ENCODE measurements around the gene SARS1. TPM values are rescaled to one million over a fixed set of nuclear protein-coding genes. Genes with fewer than 3 reads are reported as not detected.

SARS1 gene
- total RNA-seq, 1 donor from 2014 or later, result 135 TPM

- Mint-ChIP-seq H3K27ac (no peak overlapping the region), H3K4me3 (ENCODE audit: low read depth) (no peak overlapping the region), H3K4me1 (ENCODE audit: low read depth) (peaks cover 4% of the 10 kb centered on the region), H3K36me3 (ENCODE audit: insufficient read depth) (peaks cover 7% of the 10 kb centered on the region), H3K9me3 (ENCODE audit: low read depth) (no peaks in the 10 kb centered on the region), H3K27me3 (no peaks in the 10 kb centered on the region)
- TF ChIP-seq CTCF (IDR thresholded peaks at IDR 0.05; ENCODE audit: unreplicated experiment), result no peak
- no peak for DNase-seq (ENCODE audit: low spot score, unreplicated experiment)
These were observed 47.3 kb downstream of the SARS1 start for GRCh38 chr1:109261006-109261405.

GRCh38 chr1:109261578-109261977 is 47.9 kb downstream of the SARS1 start:
- Mint-ChIP-seq H3K27ac (no peak overlapping the region), H3K27me3 (no peaks in the 10 kb centered on the region), H3K9me3 (ENCODE audit: low read depth) (no peaks in the 10 kb centered on the region), H3K36me3 (ENCODE audit: insufficient read depth) (peaks cover 6% of the 10 kb centered on the region), H3K4me1 (ENCODE audit: low read depth) (peaks cover 2% of the 10 kb centered on the region), H3K4me3 (ENCODE audit: low read depth) (no peak overlapping the region)
- no peak for TF ChIP-seq CTCF (IDR thresholded peaks at IDR 0.05; ENCODE audit: unreplicated experiment)
- no peak for DNase-seq (ENCODE audit: low spot score, unreplicated experiment)

GRCh38 chr1:109262231-109263055 is 48.7 kb downstream of the SARS1 start:
- Mint-ChIP-seq H3K27me3 (no peaks in the 10 kb centered on the region), H3K4me1 (ENCODE audit: low read depth) (peaks cover 2% of the 10 kb centered on the region), H3K4me3 (ENCODE audit: low read depth) (no peak overlapping the region), H3K9me3 (ENCODE audit: low read depth) (no peaks in the 10 kb centered on the region), H3K27ac (no peak overlapping the region), H3K36me3 (ENCODE audit: insufficient read depth) (peaks cover 5% of the 10 kb centered on the region)
- DNase-seq (ENCODE audit: low spot score, unreplicated experiment), result no peak
- no peak for TF ChIP-seq CTCF (IDR thresholded peaks at IDR 0.05; ENCODE audit: unreplicated experiment)

GRCh38 chr1:109263234-109263596 is 49.5 kb downstream of the SARS1 start:
- TF ChIP-seq CTCF (IDR thresholded peaks at IDR 0.05; ENCODE audit: unreplicated experiment), result no peak
- Mint-ChIP-seq H3K27ac (peak overlapping the region; percentile 71), H3K9me3 (ENCODE audit: low read depth) (no peaks in the 10 kb centered on the region), H3K27me3 (no peaks in the 10 kb centered on the region), H3K4me1 (ENCODE audit: low read depth) (peaks cover 2% of the 10 kb centered on the region), H3K36me3 (ENCODE audit: insufficient read depth) (peaks cover 8% of the 10 kb centered on the region), H3K4me3 (ENCODE audit: low read depth) (no peak overlapping the region)
- DNase-seq (ENCODE audit: low spot score, unreplicated experiment), result no peak

- peaks cover 2% of the 10 kb centered on the region for H3K4me1 Mint-ChIP-seq (ENCODE audit: low read depth)
- peak overlapping the region; percentile 71 for H3K27ac Mint-ChIP-seq
- H3K27me3 Mint-ChIP-seq, result no peaks in the 10 kb centered on the region
- peak; percentile 97 for DNase-seq (ENCODE audit: low spot score, unreplicated experiment)
- TF ChIP-seq CTCF (IDR thresholded peaks at IDR 0.05; ENCODE audit: unreplicated experiment), result peak; percentile 100
- no peak overlapping the region for H3K4me3 Mint-ChIP-seq (ENCODE audit: low read depth)
- peaks cover 8% of the 10 kb centered on the region for H3K36me3 Mint-ChIP-seq (ENCODE audit: insufficient read depth)
- no peaks in the 10 kb centered on the region for H3K9me3 Mint-ChIP-seq (ENCODE audit: low read depth)
These were observed 50.1 kb downstream of the SARS1 start for GRCh38 chr1:109263597-109264378.
